ENCODE measurements around the gene MAPKAP1.

Gene MAPKAP1

GRCh38 chr9:125608489-125609224 is 98.4 kb downstream of the MAPKAP1 start:
- TF ChIP-seq CTCF (IDR thresholded peaks at IDR 0.05; ENCODE audit: low read depth, low read length) = no peak
- DNase-seq (ENCODE audit: low read depth in 2 of 2) = peak; percentile 23 to 55

GRCh38 chr9:125604196-125604595 is 102.8 kb downstream of the MAPKAP1 start:
- TF ChIP-seq CTCF (IDR thresholded peaks at IDR 0.05; ENCODE audit: low read depth, low read length) = no peak
- H3K4me3 ChIP-seq (replicated peaks in 1 of 2; ENCODE audit: low read depth in 2 of 2, low read length in 2 of 2) = no peak overlapping the region
- DNase-seq (ENCODE audit: low read depth in 2 of 2) = no peak

More at GRCh38 chr9:125608489-125609224, 98.4 kb downstream of the MAPKAP1 start:
- H3K4me3 ChIP-seq (replicated peaks in 1 of 2; ENCODE audit: low read depth in 2 of 2, low read length in 2 of 2) = no peak overlapping the region

- H3K4me3 ChIP-seq (replicated peaks in 1 of 2; ENCODE audit: low read depth in 2 of 2, low read length in 2 of 2) = no peak overlapping the region
- no peak for TF ChIP-seq CTCF (IDR thresholded peaks at IDR 0.05; ENCODE audit: low read depth, low read length)
- DNase-seq (ENCODE audit: low read depth in 2 of 2) = no peak
Observed at GRCh38 chr9:125603478-125604021, 103.5 kb downstream of the MAPKAP1 start.

GRCh38 chr9:125601961-125602360 is 105.0 kb downstream of the MAPKAP1 start:
- no peak for TF ChIP-seq CTCF (IDR thresholded peaks at IDR 0.05; ENCODE audit: low read depth, low read length)
- no peak overlapping the region for H3K4me3 ChIP-seq (replicated peaks in 1 of 2; ENCODE audit: low read depth in 2 of 2, low read length in 2 of 2)
- DNase-seq (ENCODE audit: low read depth in 2 of 2) = no peak

GRCh38 chr9:125600194-125600593 is 106.8 kb downstream of the MAPKAP1 start:
- DNase-seq (ENCODE audit: low read depth in 2 of 2) = peak; percentile 7 to 21
- no peak overlapping the region for H3K4me3 ChIP-seq (replicated peaks in 1 of 2; ENCODE audit: low read depth in 2 of 2, low read length in 2 of 2)
- no peak for TF ChIP-seq CTCF (IDR thresholded peaks at IDR 0.05; ENCODE audit: low read depth, low read length)

GRCh38 chr9:125594223-125594610 is 112.8 kb downstream of the MAPKAP1 start:
- DNase-seq (ENCODE audit: low read depth in 2 of 2) = no peak
- TF ChIP-seq CTCF (IDR thresholded peaks at IDR 0.05; ENCODE audit: low read depth, low read length) = no peak
- H3K4me3 ChIP-seq (replicated peaks in 1 of 2; ENCODE audit: low read depth in 2 of 2, low read length in 2 of 2) = no peak overlapping the region
